Keratinocyte (primary cell): ENCODE data around the gene PTGDS.

Experiments
- CTCF ChIP-seq, 3 experiments: IDR thresholded peaks in 1 of 3; conservative IDR thresholded peaks in 1 of 3; optimal IDR thresholded peaks in 1 of 3; 2 replicates in 2 of 3; 3 replicates in 1 of 3; pipeline versions ENCODE3 to v1.5.1; 2011; ENCODE audit warnings: low read length in 3 of 3, mild to moderate bottlenecking in 3 of 3, moderate library complexity in 2 of 3, control low read depth in 1 of 3, inconsistent platforms in 1 of 3; ENCODE audit not compliant: insufficient read depth in 2 of 3; ENCODE audit errors: extremely low read depth in 1 of 3
- EZH2 ChIP-seq: IDR thresholded peaks from one replicate; pipeline ENCODE4 v1.6.1; 2012; ENCODE audit warnings: inconsistent platforms, mild to moderate bottlenecking, low read length, moderate library complexity

GRCh38 chr9:137018761-137019559, 41.7 kb downstream of the PTGDS start:
- TF ChIP-seq EZH2 (no peak), CTCF (optimal IDR thresholded peaks at IDR 0.05 in 1 of 3, IDR thresholded peaks at IDR 0.05 in 1 of 3, conservative IDR thresholded peaks at IDR 0.05 in 1 of 3; ENCODE audit: extremely low read depth in 1 of 3, insufficient read depth in 2 of 3, low read length in 3 of 3) (peak in 1 of 3 experiments; percentile 50)
